HG03135 (cell line): Measurements from ENCODE around the gene CERS2.
"Not testable (repeated sequence)": the region's sequence is repeated elsewhere in the genome, so short reads cannot be mapped to it uniquely, and the experiment has no call there.

ENCODE experiments used
- ATAC-seq: cut with Tn5 transposase; IDR thresholded peaks from one replicate; pipeline ENCODE4 v1.9.1; 2021; ENCODE audit warnings: mild to moderate bottlenecking, moderate library complexity; ENCODE audit not compliant: unreplicated experiment

The CERS2 gene

GRCh38 chr1:150970808-150971582, 3.6 kb downstream of the CERS2 start:
- no peak for ATAC-seq

DNA sequence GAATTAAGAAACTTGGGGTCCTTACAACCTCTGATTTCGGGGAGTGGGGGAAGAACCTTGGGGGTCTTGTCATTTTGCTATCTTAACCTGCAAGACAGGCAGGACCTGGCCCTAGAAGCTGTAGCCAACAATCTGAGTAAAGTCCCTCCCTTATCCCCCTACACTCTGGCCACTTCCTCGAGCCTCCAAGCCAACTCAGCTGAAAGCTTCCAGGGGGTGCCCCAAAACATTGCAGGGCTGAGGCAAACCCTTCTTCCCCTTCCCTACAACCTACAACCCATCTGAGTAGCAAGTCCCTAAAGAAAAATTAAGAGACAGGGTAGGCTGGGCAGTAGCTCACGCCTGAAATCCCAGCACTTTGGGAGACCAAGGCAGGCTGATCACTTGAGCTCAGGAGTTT, 5.0 kb downstream of the CERS2 start:
- ATAC-seq, result no peak

- no peak for ATAC-seq
Observed at GRCh38 chr1:150968491-150968890, 6.1 kb downstream of the CERS2 start.

GRCh38 chr1:150967936-150968335, 6.7 kb downstream of the CERS2 start:
- ATAC-seq, result no peak

- no peak for ATAC-seq
Observed at GRCh38 chr1:150966011-150966410, 8.6 kb downstream of the CERS2 start.

GRCh38 chr1:150965605-150966004, 9.0 kb downstream of the CERS2 start:
- no peak for ATAC-seq

DNA sequence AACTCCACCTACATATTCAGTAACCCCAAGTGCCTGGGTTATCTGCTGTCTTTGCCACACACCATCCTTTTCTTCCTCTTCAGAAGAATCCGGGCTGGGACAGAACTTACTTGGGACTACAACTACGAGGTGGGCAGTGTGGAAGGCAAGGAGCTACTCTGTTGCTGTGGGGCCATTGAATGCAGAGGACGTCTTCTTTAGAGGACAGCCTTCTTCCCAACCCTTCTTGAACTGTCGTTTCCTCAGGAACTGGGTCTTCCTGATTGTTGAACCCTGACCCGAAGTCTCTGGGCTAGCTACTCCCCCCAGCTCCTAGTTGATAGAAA, 10.5 kb downstream of the CERS2 start:
- ATAC-seq, result no peak

DNA sequence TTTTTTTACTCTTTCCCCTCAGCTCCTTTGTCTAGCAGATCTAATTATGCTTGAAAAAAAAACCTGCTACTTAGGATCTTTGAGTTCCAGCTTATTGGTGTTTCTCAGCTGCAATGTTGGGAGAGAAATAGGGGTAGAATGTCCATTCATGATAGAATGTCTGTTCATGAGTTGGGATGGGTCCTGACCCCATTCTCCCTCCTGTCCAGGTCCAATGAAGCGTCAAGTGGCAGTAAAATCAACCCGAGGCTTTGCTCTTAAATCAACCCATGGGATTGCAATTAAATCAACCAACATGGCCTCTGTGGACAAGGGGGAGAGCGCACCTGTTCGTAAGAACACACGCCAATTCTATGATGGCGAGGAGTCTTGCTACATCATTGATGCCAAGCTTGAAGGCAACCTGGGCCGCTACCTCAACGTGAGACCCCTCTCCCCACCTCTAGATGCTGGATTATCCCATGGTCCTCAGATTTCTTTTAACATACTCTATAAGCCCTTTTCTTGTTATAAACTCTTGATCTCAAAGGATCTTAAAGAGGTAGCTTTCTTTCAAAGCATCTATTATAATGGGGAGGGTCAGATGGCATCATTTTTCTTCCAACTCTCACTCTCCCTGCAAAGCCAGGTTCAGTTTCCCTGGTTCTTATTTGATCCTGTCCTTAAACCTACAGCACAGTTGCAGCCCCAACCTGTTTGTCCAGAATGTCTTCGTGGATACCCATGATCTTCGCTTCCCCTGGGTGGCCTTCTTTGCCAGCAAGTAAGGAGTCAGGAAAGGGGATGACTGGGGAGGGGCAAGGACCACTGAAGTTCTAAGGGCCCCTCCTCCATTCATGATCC, 11.1 kb downstream of the CERS2 start:
- no peak for ATAC-seq

DNA sequence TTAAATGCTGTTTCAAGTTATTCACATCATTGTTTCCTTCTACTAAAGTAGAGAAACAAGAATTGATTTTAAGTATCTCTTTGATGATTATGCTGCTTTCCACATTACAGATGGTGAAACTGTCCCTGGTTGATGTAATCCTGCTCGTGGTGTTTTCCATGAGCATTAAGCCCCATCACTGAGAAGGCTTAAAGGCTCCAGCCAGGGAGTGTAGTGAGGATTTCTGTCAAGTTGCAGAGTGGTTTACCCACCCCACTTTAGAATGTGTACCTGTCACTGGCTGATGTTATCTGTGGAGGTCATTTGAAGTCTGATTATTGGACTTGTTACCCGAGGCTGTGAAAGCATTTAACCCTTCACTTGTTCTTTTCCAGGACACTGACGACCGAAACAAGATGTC, 12.9 kb downstream of the CERS2 start:
- ATAC-seq, result no peak

DNA sequence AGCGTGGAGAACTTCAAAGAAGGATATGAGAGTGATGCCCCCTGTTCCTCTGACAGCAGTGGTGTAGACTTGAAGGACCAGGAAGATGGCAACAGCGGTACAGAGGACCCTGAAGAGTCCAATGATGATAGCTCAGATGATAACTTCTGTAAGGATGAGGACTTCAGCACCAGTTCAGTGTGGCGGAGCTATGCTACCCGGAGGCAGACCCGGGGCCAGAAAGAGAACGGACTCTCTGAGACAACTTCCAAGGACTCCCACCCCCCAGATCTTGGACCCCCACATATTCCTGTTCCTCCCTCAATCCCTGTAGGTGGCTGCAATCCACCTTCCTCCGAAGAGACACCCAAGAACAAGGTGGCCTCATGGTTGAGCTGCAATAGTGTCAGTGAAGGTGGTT, 14.0 kb downstream of the CERS2 start:
- ATAC-seq, result no peak

DNA sequence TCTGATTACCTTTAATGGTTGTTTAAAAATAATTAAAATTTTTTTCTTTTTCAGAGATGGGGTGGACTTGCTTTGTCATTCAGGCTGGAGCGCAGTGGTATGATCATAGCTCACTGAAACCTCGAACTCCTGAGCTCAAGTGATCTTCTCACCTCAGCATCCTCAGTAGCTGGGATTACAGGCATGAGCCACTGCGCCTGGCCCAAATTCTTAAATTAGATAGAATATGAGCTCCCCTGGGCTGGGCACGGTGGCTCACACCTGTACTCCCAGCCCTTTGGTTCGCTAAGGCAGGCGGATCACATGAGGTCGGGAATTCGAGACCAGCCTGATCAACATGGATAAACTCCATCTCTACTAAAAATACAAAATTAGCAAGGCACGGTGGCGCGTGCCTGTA, 17.0 kb downstream of the CERS2 start:
- ATAC-seq, result no peak

DNA sequence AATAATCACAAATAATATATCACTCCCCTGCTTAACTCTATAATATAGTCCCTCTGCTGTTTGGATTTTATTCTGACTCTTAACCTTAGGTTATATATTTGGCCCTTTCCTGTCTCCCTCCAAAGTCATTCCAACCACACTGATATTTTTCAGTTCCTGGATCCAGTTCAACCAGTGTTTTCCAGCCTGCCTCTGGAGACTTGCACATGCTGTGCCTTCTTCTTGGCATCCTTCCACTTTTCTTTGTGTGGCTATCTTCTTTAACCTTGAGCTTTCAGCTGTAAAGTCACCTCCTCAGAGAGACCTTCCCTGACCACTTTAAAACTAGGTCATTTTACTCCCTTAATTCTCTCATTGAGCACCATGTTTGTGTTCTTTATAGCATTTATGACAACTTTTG, 19.4 kb downstream of the CERS2 start:
- ATAC-seq, result no peak

- no peak for ATAC-seq
Observed at GRCh38 chr1:150954708-150955107, 19.9 kb downstream of the CERS2 start.

GRCh38 chr1:150944856-150945255, 29.8 kb downstream of the CERS2 start:
- ATAC-seq, result no peak

DNA sequence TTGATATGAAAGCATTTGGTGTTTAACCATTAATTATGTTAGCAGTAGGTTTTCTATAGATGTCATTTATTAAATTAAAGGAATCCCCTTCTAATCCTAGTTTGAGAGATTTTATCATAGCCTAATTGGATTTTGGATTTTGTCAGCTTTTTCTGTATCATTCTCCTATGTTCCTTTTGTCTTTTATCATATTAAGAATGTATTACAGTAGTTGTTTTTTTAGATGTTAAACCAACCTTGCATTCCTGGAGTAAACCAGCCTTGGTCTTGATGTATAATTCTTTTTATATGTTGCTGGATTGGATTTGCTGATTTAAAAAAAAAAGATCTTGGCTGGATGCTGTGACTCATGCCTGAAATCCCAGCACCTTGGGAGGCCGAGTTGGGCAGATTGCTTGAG, 42.9 kb downstream of the CERS2 start:
- no peak for ATAC-seq

DNA sequence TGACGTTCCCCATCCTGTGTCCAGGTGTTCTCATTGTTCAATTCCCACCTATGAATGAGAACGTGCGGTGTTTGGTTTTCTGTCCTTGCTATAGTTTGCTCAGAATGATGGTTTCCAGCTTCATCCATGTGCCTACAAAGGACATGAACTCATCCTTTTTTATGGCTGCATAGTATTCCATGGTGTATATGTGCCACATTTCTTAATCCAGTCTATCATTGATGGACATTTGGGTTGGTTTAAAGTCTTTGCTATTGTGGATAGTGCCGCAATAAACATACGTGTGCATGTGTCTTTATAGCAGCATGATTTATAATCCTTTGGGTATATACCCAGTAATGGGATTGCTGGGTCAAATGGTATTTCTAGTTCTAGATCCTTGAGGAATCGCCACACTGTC, 45.9 kb downstream of the CERS2 start:
- not testable (repeated sequence) for ATAC-seq

- ATAC-seq, result no peak
Observed at GRCh38 chr1:150928286-150928685, 46.3 kb downstream of the CERS2 start.

- ATAC-seq, result no peak
Observed at GRCh38 chr1:150927624-150928023, 47.0 kb downstream of the CERS2 start.

DNA sequence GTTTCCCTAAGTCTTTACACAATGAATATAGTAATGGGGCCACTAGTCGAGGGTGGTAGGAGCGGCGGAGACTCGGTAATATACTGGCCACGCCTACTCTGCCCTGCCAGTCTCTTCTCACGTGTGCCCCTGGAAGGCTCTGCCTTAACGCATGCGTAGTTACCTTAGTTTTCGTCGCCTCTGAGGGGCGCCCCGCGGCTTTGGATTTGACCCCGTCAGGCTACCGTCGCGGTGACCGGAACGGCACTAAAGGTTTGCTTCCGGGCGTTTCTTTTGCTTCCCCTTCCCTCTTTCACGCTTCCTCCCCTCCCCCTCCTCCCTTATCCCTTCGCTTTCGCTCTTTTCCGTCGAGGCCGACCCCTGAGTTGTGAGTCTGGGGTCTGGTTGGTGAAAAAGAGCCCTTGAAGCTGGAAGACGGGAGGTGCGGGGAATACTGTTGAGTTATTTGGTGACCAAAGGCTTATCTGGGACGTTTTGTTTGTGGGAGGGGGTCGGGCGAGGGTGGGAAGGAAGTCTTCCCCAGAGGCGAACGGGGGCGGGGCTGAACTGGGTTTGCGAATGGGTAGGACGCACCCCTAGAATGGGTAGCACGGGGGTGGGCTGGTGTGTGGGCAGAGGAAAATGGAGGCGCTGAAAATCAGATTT, 48.4 kb downstream of the CERS2 start, which contains the start of gene SETDB1:
SETDB1 (plus strand) TSS at position 267 of the 645 bp plus-strand sequence. CDS start 1,352 bp downstream, outside the sequence.
- ATAC-seq, result peak; percentile 83

DNA sequence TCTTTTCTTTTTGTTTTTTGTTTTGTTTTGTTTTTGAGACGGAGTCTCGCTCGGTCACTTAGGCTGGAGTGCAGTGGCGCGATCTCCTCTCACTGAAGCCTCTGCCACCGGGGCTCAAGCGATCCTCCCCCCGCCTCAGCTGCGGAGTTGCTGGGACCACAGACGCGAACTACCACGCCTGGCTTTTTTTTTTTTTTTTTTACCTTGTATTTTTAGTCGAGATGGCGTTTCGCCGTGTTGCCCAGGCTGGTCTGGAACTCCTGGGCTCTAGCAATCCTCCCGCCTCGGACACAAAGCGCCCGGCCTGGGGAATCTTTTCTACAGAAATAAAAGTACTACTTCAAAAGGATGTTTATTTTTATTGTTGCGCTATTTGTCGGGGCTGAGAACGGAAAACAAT, 49.6 kb downstream of the CERS2 start:
- ATAC-seq, result no peak

DNA sequence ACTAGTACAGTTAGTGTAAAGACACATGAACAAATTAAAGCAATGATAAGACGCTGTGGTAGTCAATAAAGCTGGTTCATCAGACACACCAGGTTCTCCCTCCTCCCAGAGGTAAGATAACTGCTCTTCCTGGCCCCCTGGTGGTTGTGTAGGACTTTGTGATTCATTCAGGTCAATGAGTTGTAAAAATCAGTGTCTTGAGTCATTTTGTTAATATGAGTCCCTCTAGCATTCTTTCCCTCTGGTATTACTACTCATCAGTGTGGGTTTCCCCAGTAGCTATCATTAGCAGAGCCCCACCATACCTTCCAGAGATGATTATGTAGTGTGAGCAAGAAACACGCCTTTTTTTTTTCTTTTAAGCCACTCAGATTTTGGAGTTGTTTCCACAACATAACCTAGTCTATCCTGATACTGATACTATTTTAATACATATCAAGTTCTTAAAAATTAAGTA, 52.1 kb downstream of the CERS2 start:
- ATAC-seq, result no peak

DNA sequence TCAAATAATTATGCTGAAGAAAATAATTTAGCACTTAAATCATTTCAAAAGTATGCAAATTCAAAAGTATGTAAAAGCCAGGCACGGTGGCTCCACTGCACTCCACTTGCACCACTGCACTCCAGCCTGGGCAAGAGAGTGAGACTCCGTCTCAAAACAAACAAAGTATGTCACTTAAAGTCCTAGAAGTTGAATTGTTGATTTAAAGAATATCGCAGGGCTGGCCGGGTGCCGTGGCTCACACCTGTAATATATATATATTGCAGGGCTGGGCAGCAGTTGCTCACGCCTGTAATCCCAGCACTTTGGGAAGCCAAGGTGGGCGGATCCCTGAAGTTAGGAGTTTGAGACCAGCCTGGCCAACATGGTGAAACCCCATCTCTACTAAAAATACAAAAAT, 57.2 kb downstream of the CERS2 start:
- no peak for ATAC-seq
